Neural progenitor cell (in vitro differentiated cells): Measurements from ENCODE around the gene GALR3.

Experiments
- EZH2 ChIP-seq: fragments of 200-600 bp; sonication (generic); IDR thresholded peaks from 2 replicates; pipeline ENCODE4 v1.6.1; 2017; ENCODE audit warnings: antibody characterized with exemption, mild to moderate bottlenecking, moderate library complexity
- EZH2phosphoT487 ChIP-seq: fragments of 200-600 bp; sonication (generic); IDR thresholded peaks from 2 replicates; pipeline ENCODE4 v1.6.1; 2017; ENCODE audit warnings: antibody characterized with exemption
- TF ChIP-seq, protein P1 (sequence below): fragments of 200-600 bp; sonication (generic); IDR thresholded peaks from 2 replicates; pipeline ENCODE4 v1.5.1; 2017; ENCODE audit warnings: antibody characterized with exemption, mild to moderate bottlenecking

DNA sequence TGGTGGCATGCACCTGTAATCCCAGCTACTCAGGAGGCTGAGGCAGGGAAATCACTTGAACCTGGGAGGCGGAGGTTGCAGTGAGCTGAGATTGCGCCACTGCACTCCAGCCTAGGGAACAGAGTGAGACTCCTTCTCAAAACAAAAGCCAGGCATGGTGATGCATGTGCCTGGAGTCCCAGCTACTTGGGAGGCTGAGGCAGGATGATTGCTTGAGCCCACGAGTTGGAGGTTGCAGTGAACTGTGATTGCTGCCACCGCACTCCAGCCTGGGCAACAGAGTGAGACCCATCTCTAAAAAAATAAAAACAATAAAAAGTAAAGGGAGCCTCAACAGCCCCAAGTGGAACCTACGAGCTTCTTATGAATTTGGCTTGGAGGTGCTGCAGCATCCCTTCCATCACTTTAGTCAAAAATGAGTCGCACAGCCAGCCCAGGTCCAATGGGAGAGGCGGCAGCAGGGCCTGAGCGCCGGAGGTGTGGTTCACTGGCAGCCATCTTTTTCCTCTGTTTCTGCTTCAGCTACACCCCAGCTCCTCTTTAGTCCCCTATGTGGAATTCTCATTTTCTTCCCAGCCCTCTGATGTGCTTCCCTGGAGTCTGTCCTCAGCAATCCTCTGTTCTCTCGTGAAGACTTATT is 44.7 kb upstream of the GALR3 start:
- TF ChIP-seq, protein P1, sequence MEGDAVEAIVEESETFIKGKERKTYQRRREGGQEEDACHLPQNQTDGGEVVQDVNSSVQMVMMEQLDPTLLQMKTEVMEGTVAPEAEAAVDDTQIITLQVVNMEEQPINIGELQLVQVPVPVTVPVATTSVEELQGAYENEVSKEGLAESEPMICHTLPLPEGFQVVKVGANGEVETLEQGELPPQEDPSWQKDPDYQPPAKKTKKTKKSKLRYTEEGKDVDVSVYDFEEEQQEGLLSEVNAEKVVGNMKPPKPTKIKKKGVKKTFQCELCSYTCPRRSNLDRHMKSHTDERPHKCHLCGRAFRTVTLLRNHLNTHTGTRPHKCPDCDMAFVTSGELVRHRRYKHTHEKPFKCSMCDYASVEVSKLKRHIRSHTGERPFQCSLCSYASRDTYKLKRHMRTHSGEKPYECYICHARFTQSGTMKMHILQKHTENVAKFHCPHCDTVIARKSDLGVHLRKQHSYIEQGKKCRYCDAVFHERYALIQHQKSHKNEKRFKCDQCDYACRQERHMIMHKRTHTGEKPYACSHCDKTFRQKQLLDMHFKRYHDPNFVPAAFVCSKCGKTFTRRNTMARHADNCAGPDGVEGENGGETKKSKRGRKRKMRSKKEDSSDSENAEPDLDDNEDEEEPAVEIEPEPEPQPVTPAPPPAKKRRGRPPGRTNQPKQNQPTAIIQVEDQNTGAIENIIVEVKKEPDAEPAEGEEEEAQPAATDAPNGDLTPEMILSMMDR: no peak
- TF ChIP-seq EZH2phosphoT487 (no peak), EZH2 (no peak)
